Prostate gland (tissue), 2 donors: Measurements from ENCODE around the gene NACA2.
"Not testable (repeated sequence)": the region's sequence is repeated elsewhere in the genome, so short reads cannot be mapped to it uniquely, and the experiment has no call there.

ENCODE experiments used
- POLR2A ChIP-seq: fragments of 450-650 bp; IDR thresholded peaks from one replicate; pipeline ENCODE4 v1.6.1; 2016; ENCODE audit warnings: antibody characterized with exemption, mild to moderate bottlenecking
- POLR2AphosphoS5 ChIP-seq: sonication (generic); formaldehyde crosslinking; IDR thresholded peaks from one replicate; pipeline ENCODE4 v1.6.1; 2017; ENCODE audit warnings: antibody characterized with exemption
- TF ChIP-seq, protein P1 (sequence below), 4 experiments: fragments of 200-600 bp in 2 of 4; fragments of 450-650 bp in 2 of 4; sonication (generic) in 2 of 4; IDR thresholded peaks; 1 replicate in 3 of 4; 2 replicates in 1 of 4; pipeline ENCODE4 v1.5.1; 2016 to 2019; ENCODE audit warnings: antibody characterized with exemption in 4 of 4, mild to moderate bottlenecking in 2 of 4, moderate library complexity in 2 of 4

DNA sequence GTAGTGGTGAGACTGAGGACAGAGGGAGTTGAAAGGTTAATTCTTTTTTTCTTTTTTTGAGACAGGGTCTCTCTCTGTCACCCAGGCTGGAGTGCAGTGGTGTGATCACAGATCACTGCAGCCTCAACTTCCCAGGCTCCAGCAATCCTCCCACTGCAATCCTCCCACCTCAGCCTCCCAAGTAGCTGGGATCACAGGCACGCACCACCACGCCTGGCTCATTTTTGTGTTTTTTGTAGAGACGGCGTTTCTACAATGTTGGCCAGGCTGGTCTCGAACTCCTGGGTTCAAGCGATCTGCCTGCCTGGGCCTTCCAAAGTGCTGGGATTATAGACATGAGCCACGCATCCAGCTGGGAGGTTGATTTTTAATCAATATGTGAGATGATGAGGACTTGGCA lies 18.5 kb downstream of the NACA2 start:
- TF ChIP-seq, protein P1, sequence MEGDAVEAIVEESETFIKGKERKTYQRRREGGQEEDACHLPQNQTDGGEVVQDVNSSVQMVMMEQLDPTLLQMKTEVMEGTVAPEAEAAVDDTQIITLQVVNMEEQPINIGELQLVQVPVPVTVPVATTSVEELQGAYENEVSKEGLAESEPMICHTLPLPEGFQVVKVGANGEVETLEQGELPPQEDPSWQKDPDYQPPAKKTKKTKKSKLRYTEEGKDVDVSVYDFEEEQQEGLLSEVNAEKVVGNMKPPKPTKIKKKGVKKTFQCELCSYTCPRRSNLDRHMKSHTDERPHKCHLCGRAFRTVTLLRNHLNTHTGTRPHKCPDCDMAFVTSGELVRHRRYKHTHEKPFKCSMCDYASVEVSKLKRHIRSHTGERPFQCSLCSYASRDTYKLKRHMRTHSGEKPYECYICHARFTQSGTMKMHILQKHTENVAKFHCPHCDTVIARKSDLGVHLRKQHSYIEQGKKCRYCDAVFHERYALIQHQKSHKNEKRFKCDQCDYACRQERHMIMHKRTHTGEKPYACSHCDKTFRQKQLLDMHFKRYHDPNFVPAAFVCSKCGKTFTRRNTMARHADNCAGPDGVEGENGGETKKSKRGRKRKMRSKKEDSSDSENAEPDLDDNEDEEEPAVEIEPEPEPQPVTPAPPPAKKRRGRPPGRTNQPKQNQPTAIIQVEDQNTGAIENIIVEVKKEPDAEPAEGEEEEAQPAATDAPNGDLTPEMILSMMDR (IDR thresholded peaks at IDR 0.05), result not testable (repeated sequence)
- TF ChIP-seq POLR2A, POLR2AphosphoS5: not testable (repeated sequence)
